HepG2 (cell line): ENCODE results near the gene MYH16. TPM values are rescaled to one million over a fixed set of nuclear protein-coding genes. Genes with fewer than 3 reads are reported as not detected.

Experiments used
- CAMTA2 ChIP-seq: sonication (generic); formaldehyde crosslinking; IDR thresholded peaks from 2 replicates; pipeline ENCODE4 v1.4.0; 2020; ENCODE audit warnings: mild to moderate bottlenecking, missing genetic modification reagents, borderline replicate concordance
- DNMT3B ChIP-seq: conservative IDR thresholded peaks from 2 replicates; pipeline ENCODE4 v1.6.1; 2016; ENCODE audit warnings: missing biosample characterization, control low read depth
- ERF ChIP-seq: IDR thresholded peaks from 2 replicates; pipeline ENCODE4 v1.6.1; 2018; ENCODE audit warnings: missing biosample characterization, missing genetic modification reagents
- FOXA1 ChIP-seq, 2 experiments: fragments of 450-650 bp in 1 of 2; sonication (generic) in 1 of 2; formaldehyde crosslinking in 1 of 2; IDR thresholded peaks; 2 replicates each; pipeline versions ENCODE4 v1.4.0 to v1.6.1; 2016 to 2020; ENCODE audit warnings: missing genetic modification reagents in 1 of 2
- GTF3A ChIP-seq: sonication (generic); formaldehyde crosslinking; conservative IDR thresholded peaks from 2 replicates; pipeline ENCODE4 v1.4.0; 2020; ENCODE audit warnings: mild to moderate bottlenecking, missing genetic modification reagents
- GZF1 ChIP-seq: sonication (generic); formaldehyde crosslinking; IDR thresholded peaks from 2 replicates; pipeline ENCODE4 v1.5.1; 2020; ENCODE audit warnings: mild to moderate bottlenecking, missing genetic modification reagents
- HES4 ChIP-seq: sonication (generic); formaldehyde crosslinking; IDR thresholded peaks from 2 replicates; pipeline ENCODE4 v1.9.0; 2021; ENCODE audit warnings: mild to moderate bottlenecking, missing genetic modification reagents, borderline replicate concordance
- HMGXB3 ChIP-seq: sonication (generic); formaldehyde crosslinking; IDR thresholded peaks from 2 replicates; pipeline ENCODE4 v1.4.0; 2020; ENCODE audit warnings: missing genetic modification reagents, borderline replicate concordance
- NFRKB ChIP-seq: fragments of 450-650 bp; IDR thresholded peaks from 2 replicates; pipeline ENCODE4 v1.6.1; 2017
- NR0B2 ChIP-seq: sonication (generic); formaldehyde crosslinking; IDR thresholded peaks from 2 replicates; pipeline ENCODE4 v1.4.0; 2020; ENCODE audit warnings: mild to moderate bottlenecking, missing genetic modification reagents
- SRSF9 ChIP-seq: fragments of 200-400 bp; formaldehyde crosslinking; IDR thresholded peaks from 2 replicates; pipeline ENCODE4 v1.6.1; 2018; ENCODE audit warnings: borderline replicate concordance, mild to moderate bottlenecking, low read depth, low read length; ENCODE audit not compliant: insufficient read depth, poor library complexity, severe bottlenecking
- SYNCRIP ChIP-seq: fragments of 200-400 bp; formaldehyde crosslinking; IDR thresholded peaks from 2 replicates; pipeline ENCODE4 v1.6.1; 2018; ENCODE audit warnings: mild to moderate bottlenecking, low read depth, low read length; ENCODE audit not compliant: insufficient read depth
- ZNF230 ChIP-seq: sonication (generic); formaldehyde crosslinking; IDR thresholded peaks from 2 replicates; pipeline ENCODE4 v1.4.0; 2020; ENCODE audit warnings: mild to moderate bottlenecking, missing genetic modification reagents
- ZNF253 ChIP-seq: sonication (generic); formaldehyde crosslinking; IDR thresholded peaks from 2 replicates; pipeline ENCODE4 v1.8.0; 2022; ENCODE audit warnings: mild to moderate bottlenecking, missing genetic modification reagents, borderline replicate concordance
- ZNF496 ChIP-seq: sonication (generic); formaldehyde crosslinking; IDR thresholded peaks from 2 replicates; pipeline ENCODE4 v1.8.1; 2023; ENCODE audit warnings: mild to moderate bottlenecking, moderate library complexity, missing genetic modification reagents; ENCODE audit not compliant: insufficient replicate concordance
- ZNF512B ChIP-seq: sonication (generic); formaldehyde crosslinking; IDR thresholded peaks from 2 replicates; pipeline ENCODE4 v1.5.1; 2020; ENCODE audit warnings: missing genetic modification reagents, mild to moderate bottlenecking, borderline replicate concordance
- ZNF543 ChIP-seq: sonication (generic); formaldehyde crosslinking; IDR thresholded peaks from 2 replicates; pipeline ENCODE4 v1.4.0; 2020; ENCODE audit warnings: mild to moderate bottlenecking, missing genetic modification reagents
- ZNF562 ChIP-seq: sonication (generic); formaldehyde crosslinking; IDR thresholded peaks from 2 replicates; pipeline ENCODE4 v1.8.0; 2022; ENCODE audit warnings: missing genetic modification reagents, borderline replicate concordance
- ZNF639 ChIP-seq: conservative IDR thresholded peaks from 2 replicates; pipeline ENCODE4 v1.6.1; 2018; ENCODE audit warnings: missing genetic modification reagents
- polyA plus RNA-seq, 8 experiments: library from polyadenylated mRNA; depleted of rRNA in 3 of 8; stranded (reverse) in 7 of 8; unstranded in 1 of 8; fragments of >200 nt; fragmentation: Illumina TruSeq in 4 of 8; extraction: Trizol in 4 of 8; gene quantifications; 2 replicates each; pipeline versions ENCODE4 v1.2.1 to v1.2.3, GENCODE V29; 2011 to 2016; ENCODE audit warnings: low read depth in 4 of 8, missing spikeins in 1 of 8, mixed read lengths in 1 of 8; ENCODE audit not compliant: insufficient read depth in 1 of 8
- total RNA-seq, 5 experiments: library from RNA; depleted of rRNA; stranded (reverse); fragments of >200 nt; fragmentation: Illumina TruSeq; extraction: Trizol; gene quantifications; 2 replicates each; pipeline ENCODE4 v1.2.3, GENCODE V29; 2016; ENCODE audit warnings: low read depth in 1 of 5

Gene MYH16
- total and polyA plus RNA-seq, 2 of the 13 experiments (the other 11 are each of a cell fraction or from before 2014, with no cell fraction given), result 0.05 to 0.15 TPM

- no peak for TF ChIP-seq ZNF512B (CRISPR knock-in tag)
- TF ChIP-seq FOXA1 (IDR thresholded peaks at IDR 0.05), result no peak
- no peak for TF ChIP-seq FOXA1 (CRISPR knock-in tag; IDR thresholded peaks at IDR 0.05)
- no peak for TF ChIP-seq SRSF9
- no peak for TF ChIP-seq ZNF496 (CRISPR knock-in tag)
- 0 out of 2 replicates have a peak, but pooled peaks have one; percentile 30 for TF ChIP-seq DNMT3B (CRISPR knock-in tag)
- TF ChIP-seq SYNCRIP, result no peak
- no peak for TF ChIP-seq GZF1 (CRISPR knock-in tag)
- TF ChIP-seq ZNF639 (CRISPR knock-in tag), result no peak
- TF ChIP-seq NFRKB, result no peak
- TF ChIP-seq ERF (CRISPR knock-in tag), result 0 out of 2 replicates have a peak, but pooled peaks have one; percentile 24
- no peak for TF ChIP-seq NR0B2 (CRISPR knock-in tag)
- TF ChIP-seq GTF3A (CRISPR knock-in tag), result no peak
- no peak for TF ChIP-seq ZNF230 (CRISPR knock-in tag)
- TF ChIP-seq HES4 (CRISPR knock-in tag), result no peak
- TF ChIP-seq ZNF562 (CRISPR knock-in tag), result no peak
- no peak for TF ChIP-seq ZNF543 (CRISPR knock-in tag)
- no peak for TF ChIP-seq ZNF253 (CRISPR knock-in tag)
- TF ChIP-seq HMGXB3 (CRISPR knock-in tag), result no peak
- no peak for TF ChIP-seq CAMTA2 (CRISPR knock-in tag)
Observed at GRCh38 chr7:99312316-99313203, 39.9 kb downstream of the MYH16 start (continued).
